ENCODE results near the gene SH3TC2.

DNA sequence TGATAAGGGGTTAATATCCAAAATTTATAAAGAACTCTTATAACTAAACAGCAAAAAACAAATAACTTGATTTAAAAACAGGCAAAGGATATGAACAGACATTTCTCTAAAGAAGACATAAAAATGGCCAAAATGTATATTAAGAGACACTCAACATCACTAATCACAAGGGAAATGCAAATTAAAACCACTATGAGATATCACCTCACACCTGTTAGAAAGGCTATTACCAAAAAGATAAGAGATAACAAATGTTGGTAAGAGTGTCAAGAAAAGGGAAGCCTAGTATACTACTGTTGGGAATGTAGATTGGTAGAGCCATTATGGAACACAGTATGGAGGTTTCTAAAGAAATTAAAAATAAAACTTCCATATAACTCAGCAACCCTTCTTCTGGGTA, 19.4 kb upstream of the SH3TC2 start:
- TF ChIP-seq CTCF (IDR thresholded peaks at IDR 0.05) = no peak
- no peak for TF ChIP-seq EZH2 (IDR thresholded peaks at IDR 0.05; ENCODE audit: borderline replicate concordance, insufficient read depth, low read depth, low read length, poor library complexity, severe bottlenecking)

Data from B cell (primary cell).